Chondrocyte (in vitro differentiated cells): ENCODE measurements around the gene PHLDB3. TPM values are rescaled to one million over a fixed set of nuclear protein-coding genes. Genes with fewer than 3 reads are reported as not detected.

Experiments
- DNase-seq: peaks from one replicate; pipeline ENCODE4 v3.0.0; 2021; ENCODE audit warnings: mixed read lengths, low spot score
- H3K27ac Mint-ChIP-seq: one replicate; pipeline ENCODE4 v1.8.0; 2021; ENCODE audit warnings: mild to moderate bottlenecking, moderate library complexity, mixed read lengths; ENCODE audit not compliant: unreplicated experiment
- H3K27me3 Mint-ChIP-seq: 2 replicates; pipeline ENCODE4 v1.8.0; 2021; ENCODE audit warnings: low read depth, mixed read lengths
- H3K36me3 Mint-ChIP-seq: 2 replicates; pipeline ENCODE4 v1.8.0; 2021; ENCODE audit warnings: low read depth, mixed read lengths
- H3K4me1 Mint-ChIP-seq: 2 replicates; pipeline ENCODE4 v1.8.0; 2021; ENCODE audit warnings: low read depth, mild to moderate bottlenecking, mixed read lengths
- H3K4me3 Mint-ChIP-seq: one replicate; pipeline ENCODE4 v1.8.0; 2021; ENCODE audit warnings: mild to moderate bottlenecking, moderate library complexity, mixed read lengths; ENCODE audit not compliant: unreplicated experiment
- H3K9me3 Mint-ChIP-seq: 2 replicates; pipeline ENCODE4 v1.8.0; 2021; ENCODE audit warnings: low read depth, mixed read lengths
- CTCF ChIP-seq: fragments of 200-600 bp; sonication (generic); IDR thresholded peaks from 2 replicates; pipeline ENCODE4 v1.5.0; 2021; ENCODE audit warnings: antibody characterized with exemption, mild to moderate bottlenecking, moderate library complexity
- total RNA-seq: library from RNA; stranded (reverse); gene quantifications from 3 replicates; pipeline ENCODE4 v1.2.1, GENCODE V29; 2021

PHLDB3 gene
- total RNA-seq, 1 donor from 2014 or later = 7.0 TPM

- Mint-ChIP-seq H3K9me3 (no peaks in the 10 kb centered on the region), H3K27ac (peak overlapping the region; percentile 94), H3K4me3 (peak overlapping the region; percentile 95), H3K4me1 (peaks cover 8% of the 10 kb centered on the region), H3K36me3 (peaks cover 3% of the 10 kb centered on the region), H3K27me3 (no peaks in the 10 kb centered on the region)
- TF ChIP-seq CTCF = no peak
- peak; percentile 95 for DNase-seq
Measured at GRCh38 chr19:43463381-43464133, 41.0 kb downstream of the PHLDB3 start.

DNA sequence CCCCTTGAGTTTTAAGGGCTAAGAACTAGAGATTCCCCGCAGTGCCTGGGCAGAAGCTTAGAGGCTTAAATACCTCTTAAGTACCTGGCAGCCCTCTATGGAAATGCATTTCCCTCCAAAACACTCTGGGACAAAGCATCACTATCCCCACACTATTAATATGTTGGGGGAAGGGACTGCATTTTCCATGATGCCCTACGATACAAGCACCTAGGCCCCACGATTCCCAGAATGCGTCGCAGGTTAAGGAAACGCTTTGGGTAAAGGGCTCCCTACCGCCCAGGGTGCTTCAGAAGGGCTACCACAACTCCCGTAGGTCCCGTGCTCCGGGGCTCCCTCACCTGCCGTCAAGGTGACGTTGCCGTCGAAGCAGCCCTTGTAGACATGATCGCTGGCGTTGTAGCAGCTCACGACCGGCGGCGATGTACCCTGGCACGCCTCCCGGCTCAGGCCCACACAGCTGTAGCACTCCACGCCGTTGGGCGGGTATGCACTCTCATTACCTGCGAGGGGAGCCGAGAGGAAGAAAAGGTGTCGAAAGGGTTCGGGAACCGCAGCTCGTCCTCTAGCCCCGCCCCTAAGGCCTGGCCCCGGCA, 41.7 kb downstream of the PHLDB3 start:
- Mint-ChIP-seq H3K4me1 (peaks cover 8% of the 10 kb centered on the region), H3K27ac (no peak overlapping the region), H3K36me3 (peaks cover 3% of the 10 kb centered on the region), H3K4me3 (peak overlapping the region; percentile 95), H3K27me3 (peaks cover under 1% of the 10 kb centered on the region), H3K9me3 (no peaks in the 10 kb centered on the region)
- no peak for TF ChIP-seq CTCF
- no peak for DNase-seq

DNA sequence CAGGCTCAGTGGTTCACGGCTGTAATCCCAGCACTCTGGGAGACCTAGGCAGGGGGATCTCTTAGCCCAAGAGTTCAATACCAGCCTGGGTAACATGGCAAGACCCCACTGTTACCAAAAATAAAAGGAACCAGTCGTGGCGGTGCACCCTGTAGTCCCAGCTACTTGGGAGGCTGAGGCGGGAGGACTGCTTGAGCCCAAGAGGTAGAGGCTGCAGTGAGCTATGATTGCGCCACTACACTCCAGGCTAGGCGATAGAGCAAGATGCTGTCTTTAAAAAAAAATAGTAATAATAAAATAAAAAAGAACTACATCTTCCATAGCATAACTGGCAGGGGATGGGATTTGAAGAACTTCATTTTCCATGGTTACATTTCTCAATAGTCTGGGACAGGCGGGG, 42.2 kb downstream of the PHLDB3 start:
- Mint-ChIP-seq H3K27me3 (peaks cover 4% of the 10 kb centered on the region), H3K4me3 (no peak overlapping the region), H3K9me3 (no peaks in the 10 kb centered on the region), H3K36me3 (peaks cover 3% of the 10 kb centered on the region), H3K27ac (no peak overlapping the region), H3K4me1 (peaks cover 8% of the 10 kb centered on the region)
- TF ChIP-seq CTCF = no peak
- DNase-seq = no peak

- Mint-ChIP-seq H3K9me3 (no peaks in the 10 kb centered on the region), H3K27me3 (peaks cover 4% of the 10 kb centered on the region), H3K4me1 (peaks cover 8% of the 10 kb centered on the region), H3K27ac (no peak overlapping the region), H3K4me3 (no peak overlapping the region), H3K36me3 (peaks cover 3% of the 10 kb centered on the region)
- no peak for DNase-seq
- TF ChIP-seq CTCF = no peak
Measured at GRCh38 chr19:43461303-43461702, 43.2 kb downstream of the PHLDB3 start.

- Mint-ChIP-seq H3K27me3 (peaks cover 9% of the 10 kb centered on the region), H3K36me3 (peaks cover 3% of the 10 kb centered on the region), H3K9me3 (no peaks in the 10 kb centered on the region), H3K4me3 (no peak overlapping the region), H3K4me1 (peaks cover 8% of the 10 kb centered on the region), H3K27ac (no peak overlapping the region)
- DNase-seq = no peak
- TF ChIP-seq CTCF = no peak
Measured at GRCh38 chr19:43460362-43461016, 44.1 kb downstream of the PHLDB3 start.
